Endothelial cell of hepatic sinusoid (primary cell): ENCODE results near the gene KMT2D.

Experiments
- in situ Hi-C: cut with HindIII; loops from 2 replicates; pipeline ENCODE4 v1.10.0; 2017; ENCODE audit warnings: low sequenced_read_pairs

The KMT2D gene

DNA sequence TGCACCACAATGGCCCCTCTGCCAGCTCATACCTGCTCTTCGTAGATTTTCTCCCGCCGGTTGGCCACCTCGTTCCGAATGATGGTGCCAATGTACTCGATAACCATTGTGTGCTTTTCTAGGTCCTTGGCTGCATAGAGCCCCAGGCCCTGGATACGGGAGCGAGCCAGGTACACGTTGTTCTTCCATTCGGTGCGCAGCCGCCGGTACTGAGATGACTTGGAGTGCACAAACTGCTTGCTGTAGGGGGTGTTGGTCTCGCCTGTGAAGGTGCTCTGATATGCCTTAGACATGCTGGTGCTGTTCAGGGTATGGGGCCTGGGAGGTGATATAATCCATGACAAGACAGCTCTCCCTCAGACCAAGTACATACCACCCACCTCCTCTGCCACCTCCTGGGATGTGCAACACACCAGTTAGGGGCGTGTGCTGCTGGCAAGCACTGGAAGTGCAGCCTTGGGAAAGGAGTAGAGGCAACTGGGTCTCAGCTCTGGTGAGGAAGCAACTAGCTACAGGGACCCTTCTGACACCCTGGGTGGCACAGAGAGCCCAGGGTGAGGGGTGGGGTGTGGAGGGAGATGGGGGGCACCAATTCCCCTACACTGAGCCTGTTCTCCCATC is 37.9 kb downstream of the KMT2D start:
- in situ Hi-C loops: loop anchor here (5.0 kb wide), 1 partner anchor 245 kb away; the partner anchor contains the start of gene TUBA1C

DNA sequence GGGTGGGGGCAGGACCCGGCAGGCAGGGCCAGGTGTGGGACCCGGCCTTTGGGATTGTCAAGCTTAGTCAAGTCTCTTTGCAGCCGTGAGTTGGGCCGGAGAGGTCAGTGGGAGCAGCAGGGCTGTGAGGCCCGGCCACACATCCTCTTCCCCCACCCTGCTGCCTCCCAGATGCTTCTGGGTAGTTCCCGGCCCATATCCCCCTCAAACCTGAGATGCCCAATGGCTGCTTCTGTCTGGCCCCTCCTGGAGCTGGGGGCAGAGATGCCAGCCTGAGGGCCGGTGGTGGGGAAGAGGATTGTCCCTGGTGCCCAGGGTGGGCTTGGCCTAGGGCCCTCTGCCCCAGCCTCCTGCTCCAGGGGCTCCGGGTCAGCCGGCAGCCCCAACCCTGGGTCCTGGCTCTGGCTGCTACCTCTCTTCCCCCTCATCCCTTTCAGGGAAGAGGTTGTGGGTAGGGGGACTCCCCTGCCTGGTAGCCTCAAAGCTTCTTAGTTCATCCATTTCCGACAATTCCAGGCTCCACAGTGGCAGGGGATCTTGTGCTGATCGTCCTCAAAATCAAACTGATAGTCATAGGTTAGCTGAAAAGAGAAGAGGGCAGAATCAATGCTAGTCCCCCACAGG is 39.2 kb downstream of the KMT2D start:
- in situ Hi-C loops: loop anchor here (5.0 kb wide), 1 partner anchor 246 kb away; the partner anchor contains the start of gene TUBA1C

DNA sequence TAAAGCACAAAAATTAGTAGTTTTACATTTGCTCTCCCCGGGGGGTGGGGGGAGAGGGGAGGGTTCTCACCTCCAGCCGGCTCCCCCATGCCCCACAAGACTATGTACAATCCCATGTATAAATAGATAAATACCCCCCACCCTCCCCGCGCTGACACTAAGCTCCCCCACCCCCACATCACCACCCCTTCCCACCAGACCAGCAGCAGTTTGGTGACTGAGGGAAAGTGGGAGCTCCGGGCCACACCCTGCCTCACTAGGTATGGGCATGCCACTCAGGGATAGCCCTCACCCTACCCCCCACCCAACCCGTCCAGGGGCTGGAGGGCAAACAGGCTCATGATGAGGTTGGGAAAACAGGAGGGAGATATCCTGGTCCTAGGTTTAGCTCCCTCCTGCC is 40.2 kb downstream of the KMT2D start:
- in situ Hi-C loops: loop anchor here (5.0 kb wide), 1 partner anchor 247 kb away; the partner anchor contains the start of gene TUBA1C

DNA sequence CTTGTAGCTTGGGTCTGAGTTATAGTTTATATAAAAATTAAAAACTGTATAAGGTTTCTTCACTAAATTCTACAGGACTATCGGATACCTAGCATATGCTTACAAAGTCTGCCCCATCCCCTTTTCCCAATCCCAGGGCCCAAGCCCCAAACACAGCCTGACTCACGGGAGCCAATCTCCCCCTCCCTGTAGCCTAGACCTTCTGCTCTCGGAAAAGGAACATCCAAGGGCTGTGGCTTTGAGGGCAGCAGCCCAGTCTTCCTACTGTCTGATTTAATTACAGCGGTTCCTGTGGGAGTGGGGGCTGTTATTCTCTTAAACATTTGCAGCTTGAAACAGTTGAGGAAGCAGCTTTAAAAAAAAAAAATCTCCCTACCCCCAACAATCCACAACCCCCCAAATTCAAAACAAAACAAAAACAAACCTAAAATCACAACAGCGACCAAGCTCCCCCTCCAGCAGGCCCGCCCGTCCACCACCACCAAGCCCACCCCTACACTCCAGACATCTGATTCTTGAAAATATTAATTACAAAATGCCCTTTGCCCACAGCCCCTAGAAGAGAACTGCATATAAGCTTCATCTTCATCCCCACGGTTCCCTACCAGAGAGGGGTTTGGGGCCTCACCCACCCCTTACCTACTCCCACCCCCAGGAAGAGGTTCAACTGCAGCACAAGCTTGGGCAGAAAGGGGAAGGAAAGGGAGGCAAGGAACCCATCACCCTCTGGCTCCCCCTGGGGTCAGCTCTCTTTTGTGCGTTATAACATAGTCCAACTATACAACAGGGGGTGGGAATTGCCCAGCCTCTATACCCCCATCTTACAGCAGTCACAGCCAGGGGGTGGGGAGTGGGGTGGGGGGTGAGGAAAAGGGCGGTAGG is 40.9 kb downstream of the KMT2D start:
- in situ Hi-C loops: loop anchor here (5.0 kb wide), 1 partner anchor 248 kb away; the partner anchor contains the start of gene TUBA1C

DNA sequence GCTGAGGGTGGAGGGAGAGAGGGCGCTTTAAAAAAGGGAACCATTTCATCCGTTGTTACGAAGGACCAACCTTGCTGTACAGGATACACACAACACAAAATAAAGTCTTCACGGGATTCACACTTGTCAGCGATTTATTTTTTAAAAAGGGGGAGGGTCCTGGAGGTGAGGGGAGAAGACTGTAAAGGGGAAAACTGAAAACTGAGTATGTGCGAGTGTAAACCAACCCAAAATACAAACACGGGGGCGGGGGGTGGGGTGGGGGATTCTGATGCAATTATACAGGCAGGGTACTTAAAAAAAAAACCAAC is 41.5 kb downstream of the KMT2D start:
- in situ Hi-C loops: no loop called here

DNA sequence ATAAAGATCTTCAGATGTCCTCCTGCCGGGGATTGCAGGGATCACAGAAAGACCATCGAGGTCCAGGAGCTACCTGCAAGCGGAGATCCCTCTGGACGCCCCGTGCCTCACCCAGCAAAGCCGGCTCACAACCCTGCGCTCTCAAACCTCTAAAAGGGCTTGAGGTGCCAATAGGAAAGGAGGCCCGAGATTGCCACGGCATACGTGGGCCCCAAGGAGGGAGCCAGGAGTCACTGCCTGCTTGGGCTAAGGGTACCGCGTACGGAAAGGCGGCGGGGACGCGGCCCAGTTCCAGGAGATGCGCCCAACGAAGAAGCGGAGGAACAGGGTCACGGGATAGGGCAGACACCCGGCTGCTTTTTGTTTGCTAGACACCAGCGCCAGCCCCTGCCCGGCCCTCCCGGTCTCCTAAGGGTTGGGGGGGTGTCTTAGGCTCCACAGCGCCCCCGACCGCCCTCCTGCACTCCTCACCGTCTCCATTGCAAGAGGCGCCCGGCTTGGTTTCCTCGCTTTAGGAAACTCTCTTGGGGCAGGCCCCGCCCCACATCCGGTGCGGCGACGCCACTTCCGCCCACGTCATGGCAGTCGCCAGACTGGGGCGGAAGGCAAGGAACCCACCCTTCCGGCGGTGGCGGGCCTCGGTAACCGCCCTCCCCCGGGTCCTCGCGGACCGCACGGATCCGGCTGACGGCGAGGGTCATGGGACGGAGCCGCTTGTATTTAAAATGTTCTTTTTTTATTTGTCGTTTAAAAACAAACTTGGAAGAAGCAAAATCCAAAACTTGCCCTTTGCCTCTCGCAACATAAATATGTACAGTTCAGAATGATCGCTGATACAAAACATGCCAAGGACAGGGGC is 42.1 kb downstream of the KMT2D start, which contains the start of gene PRKAG1:
TSS of gene PRKAG1 (minus strand) at position 516 of the 859 bp plus-strand sequence. CDS start at position 480, 36 bp downstream.
- in situ Hi-C loops: no loop called here

DNA sequence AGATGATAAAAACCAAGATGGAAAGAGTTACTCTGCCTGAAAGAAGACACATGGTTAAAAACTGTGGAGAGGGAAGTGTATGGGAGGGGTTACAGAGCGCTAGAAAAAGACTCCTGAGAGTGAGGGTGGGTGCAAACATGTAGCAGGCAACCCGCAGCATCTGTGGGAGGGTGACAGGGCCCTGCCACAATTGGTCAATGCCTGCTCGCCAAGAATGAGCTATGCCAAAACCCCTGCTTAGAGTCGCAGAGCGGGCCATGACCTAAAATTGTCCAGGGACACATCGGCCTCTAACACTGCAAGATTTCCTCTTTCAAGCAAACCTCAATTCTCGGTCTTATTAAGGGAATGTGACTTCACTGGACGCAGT is 42.7 kb downstream of the KMT2D start:
- in situ Hi-C loops: no loop called here

DNA sequence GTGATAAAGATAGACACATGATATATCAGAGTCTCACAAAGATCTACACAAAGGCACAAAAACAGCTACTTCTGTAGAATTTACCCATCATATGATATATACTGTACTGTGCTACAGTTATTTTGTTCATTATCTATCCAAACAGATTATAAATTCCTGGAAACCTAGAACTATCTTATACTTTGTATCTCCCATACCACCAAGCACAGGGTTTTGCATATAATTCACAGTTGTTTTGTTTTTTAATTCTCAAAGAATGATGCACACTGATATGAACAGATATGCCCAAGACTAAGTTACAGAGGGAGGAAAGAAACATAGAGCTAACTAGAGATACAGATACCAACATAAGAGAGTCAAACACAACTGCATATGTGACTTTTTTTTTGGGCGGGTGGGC is 45.4 kb downstream of the KMT2D start:
- in situ Hi-C loops: no loop called here

DNA sequence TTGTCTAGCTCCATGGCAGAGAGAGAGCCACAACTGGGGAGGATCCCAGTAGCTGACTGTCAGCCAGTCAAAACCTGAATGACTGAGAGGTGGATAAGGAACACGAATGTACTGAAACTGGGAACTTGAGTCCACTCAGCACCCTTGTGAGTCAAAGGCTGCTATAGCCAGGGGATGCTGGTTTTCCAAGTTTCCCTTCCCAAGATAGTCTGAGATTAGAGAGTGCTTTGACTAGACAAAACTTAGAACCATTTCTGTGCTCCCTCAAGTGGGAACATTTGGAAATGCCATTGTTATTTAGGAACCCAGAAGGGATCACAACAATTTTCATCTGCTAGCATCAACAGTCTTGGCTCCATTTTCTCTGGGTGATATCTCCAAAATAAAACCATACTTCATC is 46.0 kb downstream of the KMT2D start:
- in situ Hi-C loops: no loop called here

DNA sequence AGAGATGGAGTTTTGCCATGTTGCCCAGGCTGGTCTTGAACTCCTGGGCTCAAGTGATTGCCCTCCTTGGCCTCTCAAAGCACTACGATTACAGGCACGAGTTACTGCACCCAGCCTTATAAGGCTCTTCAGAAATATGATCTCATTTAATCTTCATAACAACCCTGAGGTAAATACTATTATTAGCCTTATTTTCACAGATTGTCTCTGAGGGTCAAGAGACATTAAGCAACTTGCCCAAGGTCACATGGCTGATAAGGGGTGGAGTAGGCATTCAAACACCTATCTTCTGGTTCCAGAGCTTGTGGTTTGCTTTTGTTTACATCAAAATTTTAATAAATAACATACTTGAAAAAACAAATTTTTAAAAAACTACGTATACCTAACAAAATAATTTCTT is 47.2 kb downstream of the KMT2D start:
- in situ Hi-C loops: no loop called here

DNA sequence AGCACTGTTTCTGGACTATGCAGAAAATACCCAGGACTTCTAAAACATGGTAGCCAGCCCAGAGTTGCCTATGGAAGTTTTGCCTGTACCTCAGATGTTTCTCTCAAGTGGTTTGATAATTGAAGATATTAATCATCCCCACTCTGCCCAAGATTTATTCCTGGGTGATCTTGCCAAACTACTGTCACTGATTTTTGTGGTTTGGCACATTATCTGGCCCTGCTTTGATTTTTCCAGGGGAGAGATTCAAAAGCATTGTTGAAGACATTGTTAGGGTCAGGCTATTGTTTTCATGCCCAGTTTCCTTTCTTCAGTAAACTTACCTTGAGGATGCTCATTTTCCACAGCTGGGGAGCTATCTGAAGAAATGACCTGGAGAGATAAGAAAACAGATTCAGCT is 47.9 kb downstream of the KMT2D start:
- in situ Hi-C loops: no loop called here
